22Rv1 (cell line): ENCODE results near the gene IMP3.

ENCODE experiments used
- H3K27ac ChIP-seq: fragments of 450-650 bp; 2 replicates; pipeline ENCODE4 v1.5.1; 2017
- ZFX ChIP-seq: fragments of 450-650 bp; IDR thresholded peaks from 2 replicates; pipeline ENCODE4 v1.6.1; 2017; ENCODE audit warnings: antibody characterized with exemption, borderline replicate concordance
- TF ChIP-seq, protein P1 (sequence below): fragments of 450-650 bp; IDR thresholded peaks from 2 replicates; pipeline ENCODE4 v1.5.1; 2017; ENCODE audit warnings: mild to moderate bottlenecking

The IMP3 gene

GRCh38 chr15:75598361-75598760, 41.7 kb downstream of the IMP3 start:
- TF ChIP-seq ZFX, result no peak
- TF ChIP-seq, protein P1, sequence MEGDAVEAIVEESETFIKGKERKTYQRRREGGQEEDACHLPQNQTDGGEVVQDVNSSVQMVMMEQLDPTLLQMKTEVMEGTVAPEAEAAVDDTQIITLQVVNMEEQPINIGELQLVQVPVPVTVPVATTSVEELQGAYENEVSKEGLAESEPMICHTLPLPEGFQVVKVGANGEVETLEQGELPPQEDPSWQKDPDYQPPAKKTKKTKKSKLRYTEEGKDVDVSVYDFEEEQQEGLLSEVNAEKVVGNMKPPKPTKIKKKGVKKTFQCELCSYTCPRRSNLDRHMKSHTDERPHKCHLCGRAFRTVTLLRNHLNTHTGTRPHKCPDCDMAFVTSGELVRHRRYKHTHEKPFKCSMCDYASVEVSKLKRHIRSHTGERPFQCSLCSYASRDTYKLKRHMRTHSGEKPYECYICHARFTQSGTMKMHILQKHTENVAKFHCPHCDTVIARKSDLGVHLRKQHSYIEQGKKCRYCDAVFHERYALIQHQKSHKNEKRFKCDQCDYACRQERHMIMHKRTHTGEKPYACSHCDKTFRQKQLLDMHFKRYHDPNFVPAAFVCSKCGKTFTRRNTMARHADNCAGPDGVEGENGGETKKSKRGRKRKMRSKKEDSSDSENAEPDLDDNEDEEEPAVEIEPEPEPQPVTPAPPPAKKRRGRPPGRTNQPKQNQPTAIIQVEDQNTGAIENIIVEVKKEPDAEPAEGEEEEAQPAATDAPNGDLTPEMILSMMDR, result no peak
- H3K27ac ChIP-seq, result no peak overlapping the region

GRCh38 chr15:75597667-75598341, 42.2 kb downstream of the IMP3 start:
- no peak for TF ChIP-seq ZFX
- TF ChIP-seq, protein P1, result peak; percentile 32
- no peak overlapping the region for H3K27ac ChIP-seq

GRCh38 chr15:75596703-75597345, 43.2 kb downstream of the IMP3 start:
- TF ChIP-seq, protein P1, result no peak
- no peak for TF ChIP-seq ZFX
- H3K27ac ChIP-seq, result no peak overlapping the region

DNA sequence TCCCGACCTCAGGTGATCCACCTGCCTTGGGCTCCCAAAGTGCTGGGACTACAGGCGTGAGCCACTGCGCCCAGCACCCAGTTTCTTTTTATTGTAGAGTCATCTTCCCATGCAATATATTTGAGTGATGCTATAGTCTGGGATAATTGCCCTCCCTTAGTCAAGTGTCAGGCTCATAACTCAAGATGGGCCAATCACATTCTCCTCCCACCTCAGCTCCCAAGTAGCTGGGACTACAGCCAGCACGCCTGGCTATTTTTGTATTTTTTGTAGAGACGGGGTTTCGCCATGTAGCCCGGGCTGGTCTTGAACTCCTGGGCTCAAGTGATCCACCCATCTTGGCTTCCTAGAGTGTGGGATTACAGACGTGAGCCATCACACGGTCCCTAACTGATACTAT, 45.7 kb downstream of the IMP3 start:
- no peak overlapping the region for H3K27ac ChIP-seq
- TF ChIP-seq, protein P1, result no peak
- TF ChIP-seq ZFX, result no peak

DNA sequence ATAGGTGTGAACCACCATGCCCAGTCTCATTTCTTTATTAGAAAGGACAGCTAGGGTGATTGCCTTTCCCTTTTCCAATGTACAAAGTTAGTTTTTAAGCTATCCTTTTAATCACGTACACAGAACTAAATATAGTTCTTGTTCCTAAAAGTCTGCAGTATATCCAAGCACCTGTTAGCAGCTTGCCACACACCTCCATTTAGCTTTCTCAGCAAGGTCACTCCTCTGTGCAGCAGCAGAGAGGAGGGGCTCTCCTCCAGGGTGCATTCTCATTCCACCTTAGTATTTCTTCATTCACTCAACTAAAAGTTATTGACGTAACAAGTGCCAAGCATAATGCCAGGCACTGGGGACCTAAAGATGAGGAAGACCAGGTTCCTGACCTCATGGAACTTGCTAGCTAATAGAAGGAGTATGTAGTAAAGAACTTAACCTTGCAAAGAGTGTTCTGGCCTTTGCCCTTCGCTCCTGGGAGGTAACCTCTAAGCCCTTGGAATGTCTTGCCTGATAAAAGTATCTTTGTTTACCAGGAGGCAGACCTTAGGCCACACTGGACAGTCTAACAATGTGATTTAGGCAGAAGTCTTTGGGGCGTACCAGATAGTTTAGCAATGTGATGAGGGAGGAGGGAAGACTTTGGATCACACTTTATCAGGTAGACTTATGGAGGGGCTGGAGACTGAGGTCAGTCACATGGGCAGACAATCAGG, 48.2 kb downstream of the IMP3 start:
- no peak for TF ChIP-seq ZFX
- TF ChIP-seq, protein P1, result no peak

DNA sequence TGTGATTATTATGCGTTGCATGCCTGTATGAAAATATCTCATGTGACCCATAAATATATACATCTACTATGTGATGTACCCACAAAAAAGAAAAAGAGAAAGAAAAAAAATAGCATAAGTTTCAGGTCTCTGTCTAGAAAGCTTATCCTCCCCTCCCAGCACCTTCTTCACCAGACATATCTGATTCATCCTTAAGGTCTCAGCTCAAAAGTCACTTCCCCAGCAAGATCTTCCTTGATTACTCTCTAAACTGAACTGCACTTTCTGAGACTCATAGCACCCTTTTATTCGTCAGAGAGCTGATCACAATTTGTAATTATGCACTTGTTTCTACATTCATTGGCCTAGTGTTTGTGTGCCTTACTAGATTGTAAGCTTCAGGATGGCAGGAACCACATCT, 49.8 kb downstream of the IMP3 start:
- no peak overlapping the region for H3K27ac ChIP-seq
- TF ChIP-seq ZFX, result no peak
- TF ChIP-seq, protein P1, result no peak

More for the DNA sequence above, 48.2 kb downstream of the IMP3 start:
- H3K27ac ChIP-seq, result no peak overlapping the region
